Upper lobe of left lung (tissue), 6 donors: ENCODE data around the gene PIGC. TPM values are rescaled to one million over a fixed set of nuclear protein-coding genes. Genes with fewer than 3 reads are reported as not detected.

Experiments used
- ATAC-seq, 2 donors: fragments of 200-7000 bp; cut with Tn5 transposase; one replicate each; pipeline ENCODE4 v1.9.1; 2022; ENCODE audit warnings: mild to moderate bottlenecking in 2 of 2, moderate library complexity in 2 of 2; ENCODE audit not compliant: low FRiP score in 2 of 2
- DNase-seq, 2 donors: peaks; one replicate each; pipeline ENCODE4 v3.0.0-alpha.2; 2019 to 2020
- H3K27ac ChIP-seq, 4 donors: fragments of 200-600 bp; sonication (generic); one replicate each; pipeline ENCODE4 v1.5.1; 2016 to 2019
- H3K27me3 ChIP-seq, 4 donors: fragments of 200-600 bp; sonication (generic); one replicate each; pipeline ENCODE4 v1.5.1; 2017 to 2019
- H3K36me3 ChIP-seq, 4 donors: fragments of 200-600 bp; sonication (generic); one replicate each; pipeline ENCODE4 v1.5.1; 2016 to 2019
- H3K4me1 ChIP-seq, 4 donors: fragments of 200-600 bp; sonication (generic); one replicate each; pipeline ENCODE4 v1.5.1; 2018 to 2019
- H3K4me3 ChIP-seq, 4 donors: fragments of 200-600 bp; sonication (generic); one replicate each; pipeline ENCODE4 v1.5.1; 2017 to 2019; ENCODE audit warnings: mild to moderate bottlenecking in 2 of 4, moderate library complexity in 1 of 4
- H3K9me3 ChIP-seq, 4 donors: fragments of 200-600 bp; sonication (generic); one replicate each; pipeline ENCODE4 v1.5.1; 2018 to 2019
- EP300 ChIP-seq, 4 donors: sonication (generic); formaldehyde crosslinking; IDR thresholded peaks; one replicate each; pipeline ENCODE4 v1.5.1; 2017; ENCODE audit warnings: antibody characterized with exemption in 4 of 4, control low read depth in 2 of 4
- POLR2A ChIP-seq, 4 donors: fragments of 450-650 bp; IDR thresholded peaks; one replicate each; pipeline ENCODE4 v1.5.1; 2016 to 2017; ENCODE audit warnings: antibody characterized with exemption in 4 of 4, mild to moderate bottlenecking in 2 of 4
- POLR2AphosphoS5 ChIP-seq, 2 donors: sonication (generic); formaldehyde crosslinking; IDR thresholded peaks; one replicate each; pipeline ENCODE4 v1.5.1; 2017; ENCODE audit warnings: antibody characterized with exemption in 2 of 2
- WGBS, 2 donors: methylation state at CpG; one replicate each; pipeline ENCODE4 v1.1.5; 2017 to 2018; 5-methylcytosine and 5-hydroxymethylcytosine counted together
- total RNA-seq, 6 donors: library from RNA; depleted of rRNA in 4 of 6; stranded (reverse); fragments of >200 nt in 4 of 6; gene quantifications; one replicate each; pipeline versions ENCODE4 v1.1.0 to v1.2.1, GENCODE V29; 2016 to 2021
- TF ChIP-seq, protein P1 (sequence below), 6 experiments: fragments of 450-650 bp in 4 of 6; fragments of 200-600 bp in 2 of 6; sonication (generic) in 2 of 6; IDR thresholded peaks; one replicate each; pipeline ENCODE4 v1.5.1; 2016 to 2019; ENCODE audit warnings: antibody characterized with exemption in 6 of 6
- donor health status: DM: no; HTN: no; CAD: no; lungs with moderate emphysema.
- donor health status: DM: no; HTN: yes; CAD: no; lungs with severe emphysema.

The PIGC gene
- total RNA-seq, 6 donors from 2014 or later: 5.9 to 23.4 (median 19.3) TPM

DNA sequence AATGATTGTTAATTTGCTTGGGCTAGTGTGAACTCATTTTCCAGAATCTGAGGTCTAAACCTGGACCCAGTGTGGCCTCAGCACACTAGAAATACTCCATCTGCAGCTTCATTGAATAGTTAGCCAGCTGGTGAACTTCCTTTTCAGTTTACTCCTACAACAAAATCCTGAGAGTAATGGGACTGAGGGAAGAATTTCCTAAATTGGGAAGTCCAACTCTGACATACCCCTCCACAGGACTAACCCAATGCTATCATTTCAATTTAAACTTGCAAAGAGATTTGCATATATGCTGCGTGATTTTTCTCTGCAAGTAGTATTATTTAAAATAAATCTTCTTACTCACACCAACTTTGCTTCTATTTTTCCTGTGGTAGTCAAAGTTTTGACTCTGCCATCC is 27.8 kb upstream of the PIGC start:
- ATAC-seq: no peak
- no peaks in the 10 kb centered on the region for H3K9me3 ChIP-seq
- H3K27me3 ChIP-seq: no peaks in the 10 kb centered on the region
- no peak for DNase-seq
- no peak for TF ChIP-seq POLR2AphosphoS5 (IDR thresholded peaks at IDR 0.05)
- TF ChIP-seq EP300 (IDR thresholded peaks at IDR 0.05): no peak
- TF ChIP-seq, protein P1, sequence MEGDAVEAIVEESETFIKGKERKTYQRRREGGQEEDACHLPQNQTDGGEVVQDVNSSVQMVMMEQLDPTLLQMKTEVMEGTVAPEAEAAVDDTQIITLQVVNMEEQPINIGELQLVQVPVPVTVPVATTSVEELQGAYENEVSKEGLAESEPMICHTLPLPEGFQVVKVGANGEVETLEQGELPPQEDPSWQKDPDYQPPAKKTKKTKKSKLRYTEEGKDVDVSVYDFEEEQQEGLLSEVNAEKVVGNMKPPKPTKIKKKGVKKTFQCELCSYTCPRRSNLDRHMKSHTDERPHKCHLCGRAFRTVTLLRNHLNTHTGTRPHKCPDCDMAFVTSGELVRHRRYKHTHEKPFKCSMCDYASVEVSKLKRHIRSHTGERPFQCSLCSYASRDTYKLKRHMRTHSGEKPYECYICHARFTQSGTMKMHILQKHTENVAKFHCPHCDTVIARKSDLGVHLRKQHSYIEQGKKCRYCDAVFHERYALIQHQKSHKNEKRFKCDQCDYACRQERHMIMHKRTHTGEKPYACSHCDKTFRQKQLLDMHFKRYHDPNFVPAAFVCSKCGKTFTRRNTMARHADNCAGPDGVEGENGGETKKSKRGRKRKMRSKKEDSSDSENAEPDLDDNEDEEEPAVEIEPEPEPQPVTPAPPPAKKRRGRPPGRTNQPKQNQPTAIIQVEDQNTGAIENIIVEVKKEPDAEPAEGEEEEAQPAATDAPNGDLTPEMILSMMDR (IDR thresholded peaks at IDR 0.05): no peak
- TF ChIP-seq POLR2A (IDR thresholded peaks at IDR 0.05): no peak
- 97% methylated on average over 1 of the region's 1 CpG for WGBS, 2 donors
- H3K27ac ChIP-seq: no peak overlapping the region
- no peak overlapping the region for H3K4me3 ChIP-seq
- H3K36me3 ChIP-seq: no peaks in the 10 kb centered on the region
- H3K4me1 ChIP-seq: peaks cover 4 to 19% (median 10%) of the 10 kb centered on the region in 4 donors

DNA sequence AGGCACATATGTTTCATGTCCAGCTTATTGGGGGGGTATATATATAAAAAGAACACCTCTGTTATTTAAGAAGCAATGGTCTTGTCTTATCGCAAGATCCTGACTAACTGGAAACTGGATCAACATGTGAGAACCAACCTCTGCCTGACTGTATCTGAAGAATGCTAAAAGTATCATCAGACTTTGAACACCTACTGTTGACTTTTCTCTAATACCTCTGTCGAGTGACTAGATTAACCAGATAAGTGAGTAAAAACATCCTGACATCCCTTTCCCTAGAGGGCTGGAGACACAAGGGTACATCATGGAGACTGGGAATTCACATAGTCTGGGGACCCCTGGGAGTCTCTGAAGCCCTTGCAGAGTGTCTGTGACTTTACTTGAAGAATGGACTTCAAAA is 26.3 kb upstream of the PIGC start:
- Histone ChIP-seq H3K27ac (no peak overlapping the region), H3K36me3 (no peaks in the 10 kb centered on the region), H3K27me3 (no peaks in the 10 kb centered on the region), H3K4me1 (peaks cover 4 to 19% (median 8%) of the 10 kb centered on the region in 4 donors), H3K9me3 (no peaks in the 10 kb centered on the region), H3K4me3 (no peak overlapping the region)
- WGBS, 2 donors: 61 to 65% methylated on average over 2 of the region's 2 CpGs
- no peak for TF ChIP-seq POLR2A (IDR thresholded peaks at IDR 0.05)
- TF ChIP-seq EP300 (IDR thresholded peaks at IDR 0.05): no peak
- TF ChIP-seq, protein P1 (IDR thresholded peaks at IDR 0.05): no peak
- TF ChIP-seq POLR2AphosphoS5 (IDR thresholded peaks at IDR 0.05): no peak
- DNase-seq (no peak), ATAC-seq (no peak)

DNA sequence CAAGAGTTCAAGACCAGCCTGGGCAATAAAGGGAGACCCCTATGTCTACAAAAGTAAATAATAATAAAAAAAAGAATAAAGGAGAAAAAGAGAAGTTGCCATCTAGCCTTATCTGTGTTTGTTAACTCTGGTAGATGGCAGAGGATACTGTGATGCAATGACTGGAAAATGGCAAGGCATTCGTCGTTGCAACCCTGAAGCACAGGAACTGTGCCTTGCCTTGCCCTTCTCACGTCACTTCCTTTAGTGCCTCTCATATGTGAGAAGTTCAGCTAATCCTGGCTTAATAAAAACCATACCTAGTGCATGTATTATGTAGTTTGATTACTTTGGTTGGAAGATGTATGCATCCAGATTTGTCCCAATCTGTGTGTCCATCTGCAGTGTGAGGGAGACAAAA is 25.8 kb upstream of the PIGC start:
- DNase-seq (no peak), ATAC-seq (no peak)
- Histone ChIP-seq H3K36me3 (no peaks in the 10 kb centered on the region), H3K27me3 (no peaks in the 10 kb centered on the region), H3K4me1 (peaks cover 4 to 19% (median 8%) of the 10 kb centered on the region in 4 donors), H3K4me3 (no peak overlapping the region), H3K9me3 (no peaks in the 10 kb centered on the region), H3K27ac (no peak overlapping the region)
- WGBS, 2 donors: 48 to 70% methylated on average over 3 of the region's 3 CpGs
- TF ChIP-seq, protein P1 (IDR thresholded peaks at IDR 0.05): no peak
- TF ChIP-seq POLR2AphosphoS5 (IDR thresholded peaks at IDR 0.05) (no peak), EP300 (IDR thresholded peaks at IDR 0.05) (no peak), POLR2A (IDR thresholded peaks at IDR 0.05) (no peak)

DNA sequence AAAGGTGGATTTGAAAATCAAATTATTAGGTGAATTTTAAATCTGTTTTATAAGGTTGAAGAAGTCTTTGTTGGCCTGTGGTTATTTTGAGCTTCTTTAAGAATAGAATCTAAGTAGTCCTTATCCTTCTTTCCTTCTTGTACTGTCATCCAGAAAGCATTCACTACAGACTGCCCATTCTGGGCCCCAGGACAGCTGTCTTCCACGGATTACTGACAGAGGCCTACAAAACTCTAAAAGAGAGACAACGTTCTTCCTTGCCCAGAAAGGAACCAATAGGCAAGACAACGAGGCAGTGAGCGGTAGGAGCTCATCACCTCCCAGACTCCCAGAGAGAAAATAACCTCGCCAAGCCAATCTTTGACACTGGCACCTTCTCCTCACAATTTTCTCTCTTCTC is 24.4 kb upstream of the PIGC start:
- no peak overlapping the region for H3K27ac ChIP-seq
- no peaks in the 10 kb centered on the region for H3K27me3 ChIP-seq
- 83% methylated on average over 5 of the region's 5 CpGs for WGBS, 2 donors
- peaks cover 0 to 9% (median under 1%) of the 10 kb centered on the region in 4 donors for H3K4me1 ChIP-seq
- DNase-seq (no peak), ATAC-seq (no peak)
- no peak overlapping the region for H3K4me3 ChIP-seq
- H3K9me3 ChIP-seq: no peaks in the 10 kb centered on the region
- no peaks in the 10 kb centered on the region for H3K36me3 ChIP-seq
- TF ChIP-seq POLR2AphosphoS5 (IDR thresholded peaks at IDR 0.05) (no peak), EP300 (IDR thresholded peaks at IDR 0.05) (no peak), POLR2A (IDR thresholded peaks at IDR 0.05) (no peak)
- TF ChIP-seq, protein P1 (IDR thresholded peaks at IDR 0.05): no peak

DNA sequence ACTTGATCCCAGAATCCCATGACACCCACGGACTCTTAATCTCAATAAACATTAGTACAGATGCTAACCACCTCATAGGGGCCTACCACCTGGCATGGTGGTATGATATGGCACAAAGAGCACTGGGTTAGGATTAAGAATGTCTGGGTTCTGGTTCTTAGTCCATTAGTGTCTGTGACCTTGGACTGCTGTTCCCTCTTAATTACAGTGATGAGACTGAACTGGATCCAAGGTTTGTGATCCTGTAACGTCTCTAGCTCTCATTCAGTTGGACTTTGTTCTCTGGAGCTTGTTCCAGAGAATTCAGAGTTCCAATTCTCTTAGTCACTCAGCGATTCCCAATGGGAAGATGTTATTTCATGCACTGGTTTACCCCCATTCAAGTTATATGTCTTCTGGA is 23.6 kb upstream of the PIGC start:
- no peaks in the 10 kb centered on the region for H3K9me3 ChIP-seq
- DNase-seq (no peak), ATAC-seq (no peak)
- no peak overlapping the region for H3K27ac ChIP-seq
- TF ChIP-seq, protein P1 (IDR thresholded peaks at IDR 0.05): no peak
- TF ChIP-seq POLR2AphosphoS5 (IDR thresholded peaks at IDR 0.05) (no peak), EP300 (IDR thresholded peaks at IDR 0.05) (no peak), POLR2A (IDR thresholded peaks at IDR 0.05) (no peak)
- no peaks in the 10 kb centered on the region for H3K27me3 ChIP-seq
- peaks cover 0 to under 1% (median 0%) of the 10 kb centered on the region in 4 donors for H3K4me1 ChIP-seq
- no peak overlapping the region for H3K4me3 ChIP-seq
- 60 to 64% methylated on average over 3 of the region's 3 CpGs for WGBS, 2 donors
- H3K36me3 ChIP-seq: no peaks in the 10 kb centered on the region
